ENCODE data around the gene LRFN3.
"Not testable (repeated sequence)": the region's sequence is repeated elsewhere in the genome, so short reads cannot be mapped to it uniquely, and the experiment has no call there.

The LRFN3 gene

DNA sequence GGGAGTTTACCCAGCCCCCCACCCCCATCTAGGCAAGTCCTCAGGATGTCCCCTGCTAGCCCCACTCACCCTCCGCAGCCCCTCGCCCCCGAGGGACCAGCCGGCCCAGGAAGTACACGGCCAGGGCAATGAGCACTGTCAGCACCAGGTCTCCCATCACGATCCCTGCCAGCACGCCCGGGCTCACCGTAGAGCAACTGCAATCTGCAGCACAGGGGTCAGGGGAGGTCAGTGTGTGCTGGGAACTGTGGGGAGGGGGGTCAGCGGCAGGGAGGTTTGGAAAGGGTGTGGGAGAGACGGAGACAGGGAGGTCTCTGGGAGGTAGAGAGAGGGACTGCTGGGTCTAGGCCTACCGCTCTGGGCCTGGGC lies 28.8 kb upstream of the LRFN3 start:
- DNase-seq (ENCODE audit: low read depth in 2 of 2) = no peak

DNA sequence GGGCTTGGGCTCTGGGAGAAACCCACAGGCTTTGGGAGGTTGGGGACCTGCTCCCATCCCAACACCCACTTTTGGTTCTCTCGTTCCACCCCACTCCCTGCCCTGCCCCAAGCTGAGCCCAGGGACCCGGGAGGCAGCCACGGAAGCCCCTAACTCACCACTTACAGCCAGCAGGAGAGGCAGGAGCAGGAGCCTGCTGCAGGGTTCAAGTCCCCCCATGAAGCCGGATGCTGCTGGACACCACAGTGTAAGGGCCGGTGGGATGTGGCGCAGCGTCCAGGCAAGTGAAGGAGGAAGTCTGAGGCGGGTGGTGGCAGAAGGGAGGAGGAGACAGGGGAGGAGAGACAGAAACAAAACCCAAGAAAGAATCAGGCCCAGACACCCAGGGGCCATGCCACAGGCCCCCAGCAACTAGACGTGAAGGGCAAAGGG lies 28.1 kb upstream of the LRFN3 start, which contains the start of gene TYROBP:
TYROBP (minus strand) TSS at position 286 of the 432 bp plus-strand sequence; CDS start at position 219, 67 bp downstream.
- DNase-seq (ENCODE audit: low read depth in 2 of 2) = no peak

DNA sequence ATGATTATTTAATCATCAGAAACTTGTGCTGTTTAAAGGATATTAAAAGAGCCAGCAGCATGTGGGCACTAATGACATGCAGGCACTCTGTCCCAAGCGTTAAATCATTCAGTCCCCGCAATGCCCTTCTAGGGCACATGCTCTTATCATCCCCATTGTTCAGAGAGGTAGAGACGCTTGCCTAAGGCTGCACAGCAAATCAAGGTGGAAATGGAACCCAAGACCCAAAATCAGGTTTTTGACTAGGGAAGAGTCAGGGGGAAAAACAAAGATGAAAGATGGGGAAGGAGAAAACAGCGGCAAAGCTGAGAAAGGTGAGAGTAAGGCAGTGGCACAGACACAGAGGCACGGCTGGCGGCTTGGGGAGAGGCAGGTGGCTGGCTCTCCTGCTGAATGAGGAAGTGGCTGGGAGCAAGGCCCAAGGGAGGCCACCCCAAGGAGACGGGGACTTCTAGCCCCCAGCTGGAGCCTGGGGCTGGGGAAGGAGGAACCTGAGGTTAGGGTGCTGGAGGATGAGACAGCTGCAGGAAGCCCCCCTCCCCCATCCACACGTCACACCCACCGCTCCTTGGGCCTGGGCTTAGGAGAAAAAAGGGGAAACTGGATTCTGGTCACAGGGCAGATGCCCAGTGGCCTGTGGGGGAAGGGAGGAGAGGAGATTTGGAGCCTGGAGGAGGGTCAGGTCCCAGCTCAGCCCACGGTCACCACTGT lies 27.0 kb upstream of the LRFN3 start:
- DNase-seq (ENCODE audit: low read depth in 2 of 2) = no peak

DNA sequence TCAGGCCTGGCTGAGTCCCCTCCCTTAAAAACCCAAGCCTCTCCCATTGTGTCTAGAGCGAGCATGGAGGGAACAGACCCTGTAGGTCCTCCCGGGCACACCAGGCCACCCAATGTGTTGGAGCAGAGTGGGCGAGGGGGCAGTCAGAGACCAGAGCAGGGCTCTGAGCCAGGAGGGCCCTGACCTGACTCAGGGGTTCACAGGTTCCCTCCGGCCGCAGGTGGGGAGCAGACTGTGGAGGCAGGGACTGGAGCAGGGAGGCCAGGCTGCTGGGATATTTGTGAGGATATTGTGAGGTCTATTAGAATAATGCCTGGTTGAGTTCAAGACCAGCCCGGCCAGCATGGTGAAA lies 26.5 kb upstream of the LRFN3 start:
- DNase-seq (ENCODE audit: low read depth in 2 of 2) = no peak

DNA sequence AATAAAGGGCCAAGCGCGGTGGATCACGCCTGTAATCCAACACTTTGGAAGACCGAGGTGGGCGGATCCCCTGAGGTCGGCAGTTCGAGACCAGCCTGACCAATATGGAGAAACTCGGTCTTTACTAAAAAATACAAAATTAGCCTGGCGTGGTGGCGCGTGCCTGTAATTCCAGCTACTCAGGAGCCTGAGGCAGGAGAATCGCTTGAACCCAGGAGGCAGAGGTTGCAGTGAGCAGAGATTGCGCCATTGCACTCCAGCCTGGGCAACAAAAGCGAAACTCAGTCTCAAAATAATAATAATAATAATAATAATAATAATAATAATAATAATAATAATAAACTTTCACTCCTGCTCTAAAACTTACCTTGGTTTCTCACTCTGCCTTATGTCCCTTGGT lies 25.8 kb upstream of the LRFN3 start:
- DNase-seq (ENCODE audit: low read depth in 2 of 2) = not testable (repeated sequence)

DNA sequence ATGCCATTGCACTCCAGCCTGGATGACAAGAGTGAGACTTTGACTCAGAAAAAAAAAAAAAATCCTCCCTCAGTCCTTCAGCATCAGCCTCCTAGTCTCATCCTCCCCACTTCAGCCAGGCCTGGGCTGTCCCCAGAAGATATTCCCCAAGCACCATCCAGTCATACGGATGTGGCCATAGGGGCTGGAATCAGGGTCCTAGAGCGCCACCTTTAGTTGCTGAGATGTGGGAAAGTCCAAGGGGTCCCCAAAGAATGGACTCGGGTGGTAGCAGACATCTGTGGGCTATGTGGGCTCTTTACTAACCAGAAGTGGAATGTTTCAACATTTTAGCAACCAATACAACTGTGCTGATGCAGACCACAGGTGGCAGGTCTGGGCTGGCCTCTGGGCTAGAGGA lies 25.0 kb upstream of the LRFN3 start:
- DNase-seq (ENCODE audit: low read depth in 2 of 2) = no peak

DNA sequence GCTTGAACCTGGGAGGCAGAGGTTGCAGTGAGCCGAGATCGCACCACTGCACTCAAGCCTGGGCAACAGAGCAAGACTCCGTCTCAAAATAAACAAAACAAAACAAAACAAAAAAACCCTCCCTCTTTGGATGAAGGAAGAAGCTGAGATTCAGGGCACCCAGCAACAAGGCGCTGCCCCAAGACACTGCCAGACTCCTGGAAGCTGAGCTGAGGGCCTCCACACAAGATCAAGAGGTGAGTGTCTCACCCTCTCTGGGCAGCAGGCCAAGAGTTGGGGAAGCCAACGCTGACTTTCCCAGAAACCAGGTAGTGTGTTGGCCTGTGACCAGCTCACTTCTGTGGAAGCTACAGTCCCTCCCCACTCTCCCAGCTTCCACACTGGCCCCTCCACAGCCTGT lies 24.4 kb upstream of the LRFN3 start:
- DNase-seq (ENCODE audit: low read depth in 2 of 2) = no peak

DNA sequence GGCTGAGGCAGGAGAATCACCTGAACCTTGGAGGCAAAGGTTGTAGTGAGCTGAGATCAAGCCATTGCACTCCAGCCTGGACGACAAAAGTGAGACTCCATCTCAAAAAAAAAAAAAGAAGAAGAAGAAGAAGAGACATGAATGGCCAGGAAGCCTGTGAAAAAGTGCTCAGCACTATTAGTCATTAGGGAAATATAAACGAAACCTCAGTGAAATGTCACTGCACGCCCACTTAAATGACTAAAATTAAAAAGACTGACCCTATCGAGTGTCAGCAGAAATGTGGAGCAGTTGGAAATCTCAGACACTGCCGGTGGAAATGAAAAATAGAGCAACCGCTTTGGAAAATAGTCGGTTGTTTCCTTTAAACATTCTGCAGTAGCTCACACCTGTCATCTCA lies 22.6 kb upstream of the LRFN3 start:
- DNase-seq (ENCODE audit: low read depth in 2 of 2) = no peak

DNA sequence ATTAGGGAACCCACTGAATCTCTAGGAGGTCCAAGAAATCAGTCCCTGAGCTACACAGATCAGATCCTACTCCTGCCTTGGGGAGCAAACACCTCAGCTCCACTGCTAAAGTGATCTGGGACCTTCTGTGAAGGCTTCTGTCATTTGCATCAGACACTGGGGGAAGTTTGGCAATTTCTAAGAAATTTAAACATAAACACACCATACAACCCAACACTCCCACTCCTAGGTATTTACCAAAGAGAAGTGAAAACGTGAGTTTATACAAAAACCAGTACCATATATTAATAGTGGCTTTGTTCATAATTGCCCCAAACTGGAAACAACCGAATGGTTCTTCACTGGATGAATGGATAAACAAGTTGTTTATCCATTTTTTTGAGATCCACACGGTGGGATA lies 20.7 kb upstream of the LRFN3 start:
- no peak for DNase-seq (ENCODE audit: low read depth in 2 of 2)

DNA sequence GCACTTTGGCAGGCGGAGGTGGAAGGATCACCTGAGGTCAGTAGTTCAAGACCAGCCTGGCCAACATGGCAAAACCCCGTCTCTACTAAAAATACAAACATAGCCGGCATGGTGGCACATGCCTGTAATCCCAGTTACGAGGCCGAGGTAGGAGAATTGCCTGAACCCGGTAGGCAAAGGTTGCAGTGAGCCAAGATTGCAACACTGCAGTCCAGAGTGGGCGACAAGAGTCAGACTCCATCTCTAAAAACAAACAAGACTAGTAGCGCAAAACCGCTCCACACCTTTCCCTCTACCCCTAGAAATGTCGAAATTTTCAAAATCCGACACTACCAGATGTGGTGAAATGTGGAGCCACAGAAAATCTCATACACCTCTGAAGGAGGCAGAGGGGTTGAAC lies 16.9 kb upstream of the LRFN3 start:
- DNase-seq (ENCODE audit: low read depth in 2 of 2) = no peak

DNA sequence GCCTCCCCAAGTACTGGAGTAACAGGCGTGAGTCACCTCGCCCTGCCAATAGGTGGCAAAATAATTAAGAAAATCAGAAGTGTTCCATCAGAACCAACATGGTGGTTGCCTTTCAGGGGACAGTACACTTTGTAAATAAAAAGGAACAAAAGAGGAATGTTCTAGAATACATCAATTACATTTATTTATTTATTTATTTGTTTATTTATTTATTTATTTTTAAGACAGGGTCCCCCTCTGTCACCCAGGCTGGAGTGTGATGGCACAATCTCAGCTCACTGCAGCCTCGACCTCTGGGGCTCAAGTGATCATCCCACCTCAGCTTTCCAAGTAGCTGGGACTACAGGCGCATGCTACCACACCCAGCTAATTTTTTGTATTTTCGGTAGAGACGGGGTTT lies 15.2 kb upstream of the LRFN3 start:
- DNase-seq (ENCODE audit: low read depth in 2 of 2) = no peak

DNA sequence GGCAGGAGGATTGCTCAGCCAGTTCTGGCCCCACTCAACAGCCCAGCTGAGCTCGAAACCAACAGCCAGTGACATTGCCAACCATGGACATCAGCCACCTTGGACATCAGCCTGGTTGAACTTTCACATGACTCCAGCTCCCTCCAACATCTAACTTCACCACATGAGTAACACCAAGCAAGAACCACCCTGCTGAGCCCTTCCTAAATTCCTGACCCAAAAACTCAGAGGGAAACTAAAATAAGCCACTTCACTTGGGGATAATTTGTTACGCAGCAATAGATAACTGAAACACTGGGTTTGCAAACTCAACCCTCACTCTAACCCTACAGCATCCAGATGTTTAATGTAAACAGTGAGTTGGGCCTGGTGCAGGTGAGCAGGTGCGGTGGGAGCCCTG lies 10.7 kb upstream of the LRFN3 start:
- no peak for DNase-seq (ENCODE audit: low read depth in 2 of 2)

DNA sequence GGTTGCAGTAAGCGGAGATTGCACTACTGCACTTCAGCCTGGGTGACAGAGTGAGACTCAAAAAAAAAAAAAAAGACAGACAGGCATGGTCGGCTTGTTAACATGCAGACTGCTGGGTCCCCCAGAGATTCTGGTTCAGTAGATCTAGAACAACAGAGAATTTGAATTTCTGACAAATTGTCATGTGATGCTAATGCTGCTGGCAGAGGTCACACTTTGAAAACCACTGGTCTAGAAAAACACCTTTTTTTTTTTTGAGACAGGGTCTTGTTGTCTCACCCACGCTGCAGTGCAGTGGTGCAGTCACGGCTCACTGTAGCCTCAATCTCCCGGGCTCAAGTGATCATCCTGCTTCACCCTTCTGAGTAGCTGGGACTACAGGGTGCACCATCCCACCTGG lies 7.7 kb upstream of the LRFN3 start:
- DNase-seq (ENCODE audit: low read depth in 2 of 2) = no peak

DNA sequence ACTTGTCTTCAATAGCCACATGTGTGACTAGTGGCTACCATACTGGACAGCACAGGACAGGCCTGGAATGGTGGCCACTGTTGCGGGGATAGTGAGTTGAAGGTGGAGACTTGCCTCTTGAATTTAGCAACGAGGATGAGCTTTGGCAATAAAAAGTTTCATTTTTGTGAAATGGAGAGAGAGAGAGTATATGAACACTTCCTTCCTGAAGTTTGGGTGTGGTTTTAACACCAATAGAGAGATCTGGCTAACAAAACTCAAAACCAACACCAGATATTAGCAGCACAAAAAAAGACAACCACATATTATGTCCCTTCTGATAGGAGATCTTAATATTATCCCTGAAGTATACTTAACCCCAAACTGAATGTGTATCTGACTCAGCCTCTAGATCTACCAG lies 6.3 kb upstream of the LRFN3 start:
- no peak for DNase-seq (ENCODE audit: low read depth in 2 of 2)

DNA sequence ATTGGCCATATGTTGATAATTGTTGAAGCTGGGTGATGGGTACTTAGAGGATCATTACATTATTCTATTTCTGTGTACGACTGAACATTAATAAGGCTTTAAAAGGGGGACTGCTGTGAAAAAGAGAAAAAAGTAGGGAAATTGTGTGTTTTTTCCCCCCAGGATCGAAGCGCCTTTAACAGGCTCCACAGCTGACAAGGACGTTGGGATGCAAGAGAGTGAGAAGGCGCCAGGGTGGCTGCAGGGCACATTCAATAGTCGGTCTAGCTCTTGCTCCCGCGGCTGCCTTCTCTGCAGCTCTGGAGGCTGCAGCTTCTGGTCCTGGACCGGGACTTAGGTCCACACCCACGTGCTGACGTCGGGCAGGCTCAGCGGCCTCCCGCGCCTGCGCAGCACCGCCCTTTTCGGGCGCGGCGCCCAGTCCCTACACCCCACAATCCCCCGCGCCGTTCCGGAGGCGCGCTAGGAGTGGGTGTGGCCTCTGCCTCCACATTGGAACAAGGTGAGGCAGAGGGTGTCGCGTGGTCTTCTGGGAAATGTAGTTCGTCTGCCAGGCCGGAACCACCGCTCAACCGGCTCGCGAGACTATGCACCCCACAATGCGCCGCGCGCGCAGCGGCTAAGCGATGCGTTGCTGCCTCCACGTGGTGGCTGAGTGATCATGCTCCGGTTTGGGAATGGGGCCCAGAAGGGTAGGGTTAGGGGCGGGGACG lies 4.9 kb upstream of the LRFN3 start:
- peak; percentile 98 to 99 for DNase-seq (ENCODE audit: low read depth in 2 of 2)

DNA sequence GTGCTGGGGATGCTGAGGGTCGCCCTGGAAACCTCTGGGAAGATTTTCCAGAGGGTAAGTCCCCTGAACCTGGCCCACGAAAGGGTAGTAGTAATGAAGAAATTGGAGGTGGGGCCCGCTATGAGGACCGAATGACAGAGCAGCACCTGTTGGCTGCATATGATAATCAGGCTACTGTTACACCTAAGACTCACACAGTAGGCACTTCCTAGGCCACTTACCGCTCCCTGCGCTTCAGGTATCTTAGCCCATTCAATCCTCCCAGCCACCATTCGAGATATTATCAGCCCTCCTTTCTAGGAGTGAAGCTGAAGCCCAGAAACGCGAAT lies 4.3 kb upstream of the LRFN3 start:
- DNase-seq (ENCODE audit: low read depth in 2 of 2) = no peak

DNA sequence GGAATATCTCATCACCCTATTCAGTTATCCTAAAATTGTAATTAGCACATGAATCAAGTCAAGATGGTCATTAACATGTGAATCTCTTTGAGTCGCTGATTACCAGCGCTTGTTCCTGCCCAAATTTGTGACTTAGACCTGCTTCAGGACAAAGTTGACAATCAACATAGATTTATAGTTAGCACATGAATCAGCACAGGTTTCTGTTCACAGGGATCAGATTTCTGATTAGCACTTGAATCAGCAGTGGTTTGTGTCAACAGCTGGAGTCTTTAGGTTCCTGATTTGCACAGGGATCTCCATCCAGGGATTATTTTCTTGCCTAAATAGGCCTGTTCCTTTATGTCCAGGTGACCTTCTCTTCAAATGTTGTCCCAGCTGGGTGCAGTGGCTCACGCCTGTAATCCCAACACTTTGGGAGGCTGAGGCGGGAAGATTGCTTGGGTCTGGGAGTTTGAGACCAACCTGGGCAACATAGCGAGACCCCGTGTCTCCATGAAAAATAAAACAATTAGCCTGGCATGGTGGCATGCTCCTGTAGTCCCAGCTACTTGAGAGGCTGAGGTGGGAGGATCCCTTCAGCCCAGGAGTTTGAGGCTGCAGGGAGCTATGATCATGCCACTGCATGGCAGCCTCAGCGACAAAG lies 3.8 kb upstream of the LRFN3 start:
- no peak for DNase-seq (ENCODE audit: low read depth in 2 of 2)

DNA sequence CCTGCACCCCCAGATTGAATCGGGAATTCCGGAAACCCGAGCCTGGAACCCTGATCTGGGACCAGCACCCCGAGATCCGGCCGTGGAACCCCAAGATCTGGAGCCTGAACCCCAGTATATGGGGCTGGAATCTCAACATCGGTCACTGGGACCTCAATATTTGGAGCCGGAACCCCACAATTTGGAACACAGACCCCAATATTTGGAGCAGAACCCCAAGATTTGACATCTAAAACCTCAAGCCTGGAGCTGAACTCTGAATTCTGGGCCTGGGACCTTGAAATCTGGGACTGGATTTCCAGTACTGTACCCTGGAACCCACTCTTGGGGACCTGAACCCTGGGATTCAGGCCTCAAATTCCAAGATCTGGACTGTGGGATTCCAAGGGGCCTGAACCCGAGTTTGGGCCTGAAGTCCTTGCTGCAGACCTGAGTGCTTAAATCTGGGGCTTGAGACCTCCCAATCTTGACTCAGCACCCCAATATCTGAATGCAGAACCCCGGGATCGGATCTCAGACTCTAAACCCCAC lies 629 bp downstream of the LRFN3 start:
- DNase-seq (ENCODE audit: low read depth in 2 of 2) = no peak

DNA sequence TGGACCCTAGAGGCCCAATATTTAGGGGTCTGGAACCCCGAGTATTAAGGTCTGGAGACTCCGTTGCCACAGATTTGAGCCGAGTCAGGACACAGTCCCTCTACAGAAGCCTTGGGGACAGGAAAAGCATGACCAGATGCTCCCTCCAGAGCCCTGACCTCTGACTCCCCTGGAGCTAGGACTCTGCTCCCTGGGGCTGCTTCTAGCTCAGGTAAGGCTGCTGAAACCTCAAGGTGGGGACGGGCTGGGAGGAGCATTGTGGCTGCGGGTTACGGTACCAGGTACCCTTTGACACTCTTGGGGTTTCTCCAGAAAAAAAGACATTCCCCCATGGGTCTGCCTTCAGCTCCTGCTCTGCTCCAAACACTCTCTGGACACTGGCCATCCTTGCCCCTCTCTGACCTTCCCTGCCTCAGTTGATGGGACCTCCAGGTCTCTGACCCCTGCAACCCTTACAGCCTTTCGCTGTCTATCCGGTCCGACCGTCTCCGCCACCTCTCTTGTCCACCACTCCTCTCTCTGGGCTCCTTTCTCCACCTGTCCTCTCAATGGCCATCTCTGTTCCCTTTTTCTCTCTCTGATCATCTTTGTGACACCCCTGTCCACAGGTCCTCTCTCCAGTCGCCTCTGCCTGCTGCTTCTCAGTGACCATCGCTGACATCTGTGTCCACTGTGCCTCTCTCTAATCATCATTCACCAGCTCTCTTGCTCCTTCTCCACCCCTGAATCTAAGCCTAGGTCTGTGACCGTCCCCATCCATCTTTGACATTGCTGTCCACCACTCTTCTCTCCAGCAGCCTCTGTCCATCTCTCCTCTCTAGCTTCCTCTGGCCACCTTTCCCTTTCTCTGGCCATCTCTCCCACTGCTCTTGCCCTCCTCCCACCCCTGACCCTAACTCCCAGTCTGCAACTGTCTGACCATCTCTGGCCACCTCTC lies 1.4 kb downstream of the LRFN3 start:
- DNase-seq (ENCODE audit: low read depth in 2 of 2) = no peak

DNA sequence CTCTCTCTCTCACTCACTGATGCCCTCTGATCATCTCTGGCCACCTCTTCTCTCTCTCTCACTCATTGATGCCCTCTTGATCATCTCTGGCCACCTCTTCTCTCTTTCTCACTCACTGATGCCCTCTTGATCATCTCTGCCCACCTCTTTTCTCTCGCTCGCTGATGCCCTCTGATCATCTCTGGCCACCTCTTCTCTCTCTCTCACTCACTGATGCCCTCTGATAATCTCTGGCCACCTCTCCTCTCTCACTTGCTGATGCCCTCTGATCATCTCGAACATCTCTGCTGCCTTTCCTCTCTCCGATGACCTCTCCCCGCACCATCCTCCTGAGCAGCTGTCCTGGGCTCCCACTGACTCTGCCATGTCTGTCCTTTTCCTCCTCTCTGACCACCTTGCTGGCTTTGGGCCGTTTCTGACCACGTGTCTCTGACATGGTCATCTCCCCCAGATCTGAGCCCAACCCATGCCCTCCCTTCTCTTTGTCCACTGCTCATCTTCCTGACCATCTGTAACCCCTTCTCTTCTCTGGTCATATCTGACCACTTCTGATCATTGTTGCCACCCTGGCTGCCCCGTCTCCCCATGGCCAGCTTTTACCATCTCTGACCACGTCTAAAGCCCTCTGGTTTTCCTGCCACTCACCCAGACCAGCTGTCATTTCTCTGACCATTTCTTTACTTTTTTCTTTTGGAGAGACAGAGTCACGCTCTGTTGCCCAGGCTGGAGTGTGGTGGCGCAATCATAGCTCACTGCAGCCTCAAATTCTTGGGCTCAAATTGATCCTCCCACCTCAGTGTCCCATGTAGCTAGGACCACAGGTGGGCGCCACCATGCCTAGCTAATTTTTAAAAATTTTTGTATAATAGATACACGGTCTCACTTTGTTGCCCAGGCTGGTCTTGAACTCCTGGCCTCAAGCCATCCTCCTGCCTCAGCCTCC lies 2.4 kb downstream of the LRFN3 start:
- DNase-seq (ENCODE audit: low read depth in 2 of 2) = no peak

All from activated CD8-positive, alpha-beta memory T cell treated with anti-CD3 and anti-CD28 coated beads for 4 hours (primary cell).